HEK293T (cell line): Measurements from ENCODE around the gene SPPL2C.

Source experiments
- ARNT ChIP-seq: fragments of 450-650 bp; IDR thresholded peaks from 2 replicates; pipeline ENCODE4 v1.6.1; 2017; ENCODE audit warnings: mild to moderate bottlenecking
- BHLHE40 ChIP-seq: fragments of 450-650 bp; IDR thresholded peaks from 2 replicates; pipeline ENCODE4 v1.6.1; 2016; ENCODE audit warnings: mild to moderate bottlenecking, moderate library complexity, borderline replicate concordance
- FOXA1 ChIP-seq: fragments of 450-650 bp; IDR thresholded peaks from 2 replicates; pipeline ENCODE4 v1.6.1; 2016; ENCODE audit warnings: mild to moderate bottlenecking
- FOXM1 ChIP-seq: fragments of 450-650 bp; IDR thresholded peaks from 2 replicates; pipeline ENCODE4 v1.6.1; 2017; ENCODE audit warnings: mild to moderate bottlenecking, borderline replicate concordance
- HDGF ChIP-seq: fragments of 450-650 bp; IDR thresholded peaks from 2 replicates; pipeline ENCODE4 v1.6.1; 2017; ENCODE audit warnings: antibody characterized with exemption, borderline replicate concordance
- LEF1 ChIP-seq: fragments of 450-650 bp; IDR thresholded peaks from 2 replicates; pipeline ENCODE4 v1.6.1; 2017; ENCODE audit warnings: mild to moderate bottlenecking, borderline replicate concordance
- NFRKB ChIP-seq: fragments of 450-650 bp; IDR thresholded peaks from 2 replicates; pipeline ENCODE4 v1.6.1; 2016; ENCODE audit warnings: mild to moderate bottlenecking, moderate library complexity
- SP1 ChIP-seq: fragments of 450-650 bp; IDR thresholded peaks from 2 replicates; pipeline ENCODE4 v1.6.1; 2017
- SUZ12 ChIP-seq: fragments of 450-650 bp; IDR thresholded peaks from 2 replicates; pipeline ENCODE4 v1.6.1; 2016; ENCODE audit warnings: mild to moderate bottlenecking
- TARDBP ChIP-seq: fragments of 450-650 bp; IDR thresholded peaks from 2 replicates; pipeline ENCODE4 v1.6.1; 2016
- ZNF384 ChIP-seq: fragments of 450-650 bp; IDR thresholded peaks from 2 replicates; pipeline ENCODE4 v1.6.1; 2016

DNA sequence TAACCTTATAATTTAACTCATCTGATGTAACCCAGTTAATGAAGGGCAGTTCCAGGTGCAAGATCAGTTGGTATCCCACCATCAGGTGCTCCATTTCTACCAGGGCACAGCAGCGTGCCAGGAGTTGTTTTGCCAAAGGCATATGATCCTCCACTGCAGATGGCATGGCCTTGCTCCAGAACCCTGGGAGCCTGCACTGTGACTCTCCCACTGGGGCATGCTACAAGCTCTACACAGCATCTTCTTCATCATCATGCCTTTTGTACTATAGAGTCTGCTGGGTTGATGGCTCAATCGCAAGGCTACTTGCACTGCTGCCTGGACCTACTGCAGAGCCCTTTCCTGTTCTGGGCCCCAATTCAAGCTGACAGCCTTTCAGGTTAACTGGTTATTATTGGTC lies 38.4 kb downstream of the SPPL2C start:
- no peak for TF ChIP-seq ARNT
- TF ChIP-seq SP1, result no peak
- TF ChIP-seq BHLHE40, result no peak
- no peak for TF ChIP-seq FOXM1
- TF ChIP-seq HDGF, result no peak
- TF ChIP-seq FOXA1, result no peak
- TF ChIP-seq ZNF384, result no peak
- no peak for TF ChIP-seq TARDBP
- no peak for TF ChIP-seq LEF1
- TF ChIP-seq SUZ12, result no peak
- TF ChIP-seq NFRKB, result no peak
